Activated CD8-positive, alpha-beta memory T cell treated with anti-CD3 and anti-CD28 coated beads, Interleukin-2, amount 50 U/mL, for 4 hours (primary cell): ENCODE results near the gene RSRC1.
"Not testable (repeated sequence)": the region's sequence is repeated elsewhere in the genome, so short reads cannot be mapped to it uniquely, and the experiment has no call there.

Source experiments
- DNase-seq: peaks from one replicate; pipeline ENCODE4 v3.0.0-alpha.2; 2020

RSRC1 gene

GRCh38 chr3:158101335-158102241 lies 8.3 kb upstream of the RSRC1 start:
- DNase-seq, result no peak

GRCh38 chr3:158102242-158103080 lies 7.4 kb upstream of the RSRC1 start:
- no peak for DNase-seq

- DNase-seq, result no peak
Observed at GRCh38 chr3:158103081-158103886, 6.6 kb upstream of the RSRC1 start.

GRCh38 chr3:158103887-158104327 lies 6.0 kb upstream of the RSRC1 start:
- DNase-seq, result no peak

- no peak for DNase-seq
Observed at GRCh38 chr3:158104431-158104921, 5.4 kb upstream of the RSRC1 start.

GRCh38 chr3:158105119-158105709 lies 4.7 kb upstream of the RSRC1 start:
- DNase-seq, result no peak

- no peak for DNase-seq
Observed at GRCh38 chr3:158105710-158106253, 4.1 kb upstream of the RSRC1 start.

GRCh38 chr3:158106766-158107471 lies 3.0 kb upstream of the RSRC1 start:
- DNase-seq, result no peak

GRCh38 chr3:158107605-158108444 lies 2.1 kb upstream of the RSRC1 start:
- DNase-seq, result no peak

GRCh38 chr3:158108445-158108985 lies 1.4 kb upstream of the RSRC1 start:
- DNase-seq, result no peak

- DNase-seq, result no peak
Observed at GRCh38 chr3:158109295-158109803, 540 bp upstream of the RSRC1 start.

- no peak for DNase-seq
Observed at GRCh38 chr3:158110658-158111018, 749 bp downstream of the RSRC1 start.

- DNase-seq, result no peak
Observed at GRCh38 chr3:158111861-158112260, 2.0 kb downstream of the RSRC1 start.

GRCh38 chr3:158113595-158113994 lies 3.7 kb downstream of the RSRC1 start:
- DNase-seq, result not testable (repeated sequence)

- DNase-seq, result no peak
Observed at GRCh38 chr3:158120330-158120729, 10.4 kb downstream of the RSRC1 start.

- DNase-seq, result no peak
Observed at GRCh38 chr3:158121295-158121694, 11.4 kb downstream of the RSRC1 start.

- not testable (repeated sequence) for DNase-seq
Observed at GRCh38 chr3:158122721-158123120, 12.8 kb downstream of the RSRC1 start.

- DNase-seq, result no peak
Observed at GRCh38 chr3:158127250-158128219, 17.6 kb downstream of the RSRC1 start.

- DNase-seq, result no peak
Observed at GRCh38 chr3:158128755-158129154, 18.9 kb downstream of the RSRC1 start.
